GM19238 (cell line): ENCODE data around the gene NXPE3.
"Not testable (repeated sequence)": the region's sequence is repeated elsewhere in the genome, so short reads cannot be mapped to it uniquely, and the experiment has no call there.

Experiments used
- DNase-seq: peaks from one replicate; pipeline ENCODE4 v3.0.0; 2011; ENCODE audit warnings: low spot score; ENCODE audit not compliant: insufficient read length

The NXPE3 gene

DNA sequence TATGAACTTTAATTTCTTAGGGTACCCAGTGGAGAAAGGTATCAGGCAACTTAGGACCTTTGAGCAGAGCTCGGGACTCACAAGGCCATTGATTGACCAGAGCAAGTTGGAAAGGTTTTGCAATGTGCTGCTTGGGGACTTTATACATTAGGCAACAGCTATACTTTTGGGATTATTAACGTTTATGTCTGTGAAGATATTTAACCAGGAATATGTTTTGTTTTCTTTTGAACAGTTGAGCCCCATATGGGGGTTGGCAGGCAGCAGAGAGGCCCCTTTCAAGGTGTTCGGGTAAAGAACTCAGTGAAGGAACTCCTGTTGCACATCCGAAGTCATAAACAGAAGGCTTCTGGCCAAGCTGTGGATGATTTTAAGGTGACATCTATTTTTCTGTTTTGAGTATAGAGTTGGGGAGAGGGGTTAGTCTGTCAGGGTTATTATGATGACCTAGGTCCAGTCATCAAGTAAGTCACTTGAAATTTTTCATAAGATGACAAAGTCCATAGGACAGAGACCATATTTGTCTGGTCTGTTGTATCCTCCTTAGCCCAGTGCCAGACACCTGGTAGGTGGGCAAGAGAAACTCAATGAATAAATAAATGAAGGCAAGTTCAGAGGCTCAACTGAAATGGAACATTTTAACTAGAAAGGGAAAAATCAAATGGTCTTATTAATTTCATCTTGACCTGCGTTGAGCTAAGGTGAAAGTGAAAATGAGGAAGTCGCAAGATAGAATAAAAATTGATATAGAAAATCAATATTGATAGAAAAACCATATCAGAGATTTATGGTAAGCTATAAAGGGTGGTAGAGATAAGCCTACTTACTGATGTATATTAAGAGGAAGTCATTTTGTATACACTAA is 73.1 kb downstream of the NXPE3 start:
- no peak for DNase-seq

DNA sequence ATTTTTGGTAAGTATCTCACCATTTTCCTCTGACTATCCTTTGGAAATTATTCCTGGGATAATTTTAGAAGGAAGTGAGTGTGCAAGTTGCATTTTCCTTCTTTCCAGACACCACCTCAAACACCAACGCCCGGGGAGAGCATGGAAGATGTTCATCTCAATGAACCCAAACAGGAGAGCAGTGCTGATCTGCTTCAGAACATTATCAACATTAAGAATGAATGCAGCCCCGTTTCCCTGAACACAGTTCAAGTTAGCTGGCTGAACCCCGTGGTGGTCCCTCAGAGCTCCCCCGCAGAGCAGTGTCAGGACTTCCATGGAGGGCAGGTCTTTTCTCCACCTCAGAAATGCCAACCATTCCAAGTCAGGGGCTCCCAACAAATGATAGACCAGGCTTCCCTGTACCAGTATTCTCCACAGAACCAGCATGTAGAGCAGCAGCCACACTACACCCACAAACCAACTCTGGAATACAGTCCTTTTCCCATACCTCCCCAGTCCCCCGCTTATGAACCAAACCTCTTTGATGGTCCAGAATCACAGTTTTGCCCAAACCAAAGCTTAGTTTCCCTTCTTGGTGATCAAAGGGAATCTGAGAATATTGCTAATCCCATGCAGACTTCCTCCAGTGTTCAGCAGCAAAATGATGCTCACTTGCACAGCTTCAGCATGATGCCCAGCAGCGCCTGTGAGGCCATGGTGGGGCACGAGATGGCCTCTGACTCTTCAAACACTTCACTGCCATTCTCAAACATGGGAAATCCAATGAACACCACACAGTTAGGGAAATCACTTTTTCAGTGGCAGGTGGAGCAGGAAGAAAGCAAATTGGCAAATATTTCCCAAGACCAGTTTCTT is 74.2 kb downstream of the NXPE3 start:
- no peak for DNase-seq

DNA sequence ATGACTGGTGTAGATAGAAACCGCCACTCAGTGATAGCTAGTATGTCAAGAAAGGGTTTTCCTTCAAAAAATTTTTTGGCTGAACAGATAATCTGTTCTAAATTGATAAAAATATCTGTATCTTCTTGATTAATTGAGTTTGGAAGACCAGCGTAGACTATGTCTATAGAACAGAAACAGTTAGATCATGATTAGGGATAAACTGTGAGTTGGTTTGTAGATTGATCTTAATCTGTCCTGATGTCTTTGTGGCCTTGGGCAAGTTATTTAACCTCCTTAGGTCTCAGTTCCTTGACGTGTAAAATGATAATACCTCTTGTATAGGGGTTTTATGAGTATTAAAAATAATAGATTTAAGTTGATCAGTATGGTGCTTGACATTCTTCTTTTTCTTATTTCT is 75.0 kb downstream of the NXPE3 start:
- DNase-seq: no peak

DNA sequence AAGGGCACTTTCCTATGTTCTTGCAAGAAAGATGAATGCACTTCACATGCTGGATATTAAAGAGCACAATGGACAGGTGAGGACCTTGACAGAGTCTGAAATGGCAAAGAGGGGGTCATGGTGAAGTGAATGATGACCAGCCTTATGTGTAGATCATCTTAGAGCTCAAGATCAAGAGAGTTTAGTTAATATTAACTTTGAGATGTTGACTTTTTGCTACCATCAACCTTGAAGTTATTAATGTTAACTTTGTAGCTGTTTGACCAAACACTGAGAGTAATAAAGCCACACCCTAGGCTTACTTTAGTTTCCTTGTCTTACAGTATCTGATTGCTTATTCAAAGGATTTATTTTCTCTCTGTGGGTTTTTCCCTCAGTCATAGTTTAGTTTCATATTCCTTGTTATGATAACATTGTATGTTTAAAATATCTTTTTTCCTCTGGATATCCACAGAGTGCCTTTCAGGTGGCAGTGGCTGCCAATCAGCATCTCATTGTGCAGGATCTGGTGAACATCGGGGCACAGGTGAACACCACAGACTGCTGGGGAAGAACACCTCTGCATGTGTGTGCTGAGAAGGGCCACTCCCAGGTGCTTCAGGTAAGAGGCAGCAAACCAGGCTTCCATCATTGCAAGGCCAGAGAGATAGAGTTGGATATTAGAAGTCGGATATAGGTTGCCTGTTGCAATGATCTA is 75.7 kb downstream of the NXPE3 start:
- no peak for DNase-seq

DNA sequence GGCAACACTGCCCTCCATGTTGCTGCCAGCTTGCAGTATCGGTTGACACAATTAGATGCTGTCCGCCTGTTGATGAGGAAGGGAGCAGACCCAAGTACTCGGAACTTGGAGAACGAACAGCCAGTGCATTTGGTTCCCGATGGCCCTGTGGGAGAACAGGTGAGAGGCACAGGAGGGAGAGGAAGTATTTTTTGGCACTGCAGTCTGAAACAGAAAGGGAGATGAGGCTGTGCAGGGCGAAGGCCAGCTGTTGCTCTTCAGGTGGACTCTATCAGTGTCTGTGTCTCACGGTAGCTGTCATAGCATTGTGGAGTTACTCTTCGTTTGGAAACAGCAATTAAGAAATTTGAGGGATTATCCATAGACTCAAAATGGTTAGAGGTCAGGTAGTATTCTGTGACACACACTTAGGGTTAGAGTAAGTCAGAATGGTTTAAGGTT is 78.3 kb downstream of the NXPE3 start:
- DNase-seq: no peak

DNA sequence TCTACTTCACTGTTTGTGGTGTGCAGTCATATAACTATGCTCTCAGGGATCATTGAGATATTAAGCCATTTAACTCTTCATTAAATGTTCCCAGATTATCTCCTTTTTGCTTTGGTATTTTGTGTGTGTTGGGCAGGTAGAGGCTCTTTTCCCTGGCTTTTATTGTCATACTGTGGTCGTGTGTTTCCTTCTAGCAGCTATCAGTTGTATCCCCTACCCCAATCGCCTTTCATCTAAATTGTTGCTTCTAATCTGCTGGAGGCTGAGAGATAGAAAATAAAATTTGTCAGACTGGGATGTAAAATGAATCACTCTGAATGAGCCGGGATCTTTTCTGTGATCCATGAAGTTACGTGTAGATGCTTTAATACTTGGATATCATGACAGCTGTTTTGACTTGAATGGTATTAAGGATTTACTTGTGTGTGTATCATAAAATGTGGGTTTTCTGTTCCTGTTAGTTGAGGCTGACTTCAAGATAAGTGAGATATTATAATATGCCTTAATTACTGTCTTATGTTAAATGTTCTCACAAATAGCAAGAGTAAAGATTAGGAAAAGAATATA is 79.5 kb downstream of the NXPE3 start:
- DNase-seq: no peak

DNA sequence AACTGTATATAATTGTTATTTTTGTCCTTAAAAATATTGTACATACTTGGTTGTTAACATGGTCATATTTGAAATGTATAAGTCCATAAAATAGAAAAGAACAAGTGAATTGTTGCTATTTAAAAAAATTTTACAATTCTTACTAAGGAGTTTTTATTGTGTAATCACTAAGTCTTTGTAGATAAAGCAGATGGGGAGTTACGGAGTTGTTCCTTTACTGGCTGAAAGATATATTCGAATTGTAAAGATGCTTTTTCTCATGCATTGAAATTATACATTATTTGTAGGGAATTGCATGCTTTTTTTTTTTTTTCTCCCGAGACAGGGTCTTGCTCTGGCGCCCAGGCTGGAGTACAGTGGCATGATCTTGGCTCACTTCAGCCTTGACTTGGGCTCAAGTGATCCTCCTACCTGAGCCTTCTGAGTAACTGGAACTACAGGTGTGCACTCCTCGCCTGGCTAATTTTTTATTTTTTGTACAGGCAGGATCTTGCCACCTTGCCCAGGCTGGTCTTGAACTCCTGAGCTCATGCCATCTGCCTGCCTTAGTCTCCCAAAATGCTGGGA is 81.0 kb downstream of the NXPE3 start:
- DNase-seq: no peak

DNA sequence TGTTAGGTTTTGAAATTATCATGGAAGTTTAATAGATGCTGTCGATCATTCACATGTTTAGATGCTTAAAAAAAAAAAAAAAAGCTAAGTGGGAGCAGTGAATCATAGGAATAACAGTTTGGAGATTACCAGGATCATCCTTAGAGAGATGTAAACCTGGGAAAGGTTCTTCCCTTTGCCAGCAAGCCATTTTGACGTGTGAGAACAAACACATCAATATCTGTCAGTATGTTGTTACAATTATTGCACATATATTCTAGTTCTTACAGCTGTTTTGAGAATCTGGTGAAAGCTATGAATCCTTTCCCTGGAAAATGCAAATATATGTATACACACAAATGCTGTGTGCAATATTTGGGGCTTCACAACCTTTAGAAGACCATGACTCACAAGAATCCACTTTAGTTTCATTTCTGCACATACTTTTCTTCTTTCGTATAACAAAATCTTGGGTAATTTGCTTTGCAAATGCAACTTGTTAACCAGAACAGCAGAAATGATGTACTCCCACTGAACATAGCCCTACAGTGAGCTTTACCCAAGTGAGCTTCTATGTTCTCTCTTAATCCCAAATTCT is 82.3 kb downstream of the NXPE3 start:
- no peak for DNase-seq

DNA sequence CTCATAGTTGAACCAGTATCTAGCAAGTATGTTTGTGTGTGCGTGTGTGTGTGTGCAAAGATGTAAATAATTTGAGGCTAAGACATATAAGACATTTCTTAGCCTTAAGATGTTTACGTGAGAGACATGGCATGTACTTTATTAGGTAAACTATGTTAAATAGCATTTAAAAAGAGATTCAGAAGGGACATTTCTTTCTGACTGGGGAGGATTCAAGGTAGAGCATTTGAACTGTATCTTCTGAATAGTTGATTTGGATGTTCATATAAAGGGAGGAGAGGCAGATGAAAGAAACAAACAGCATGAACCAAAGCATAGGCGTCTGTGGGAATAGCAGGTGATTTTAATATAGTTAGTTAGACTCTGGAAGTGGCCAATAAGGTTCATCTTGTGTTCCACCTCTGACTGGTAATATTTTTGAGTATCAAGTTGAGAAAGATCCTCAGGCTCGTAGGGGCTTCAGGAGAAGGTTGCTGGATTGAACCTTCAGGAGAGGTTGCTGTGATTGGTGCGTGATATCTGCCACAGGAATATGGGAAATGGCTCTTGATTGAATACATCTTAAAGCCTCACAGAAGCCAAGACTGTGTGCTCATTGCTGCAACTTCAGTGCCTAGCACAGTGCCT is 82.9 kb downstream of the NXPE3 start:
- DNase-seq: no peak

DNA sequence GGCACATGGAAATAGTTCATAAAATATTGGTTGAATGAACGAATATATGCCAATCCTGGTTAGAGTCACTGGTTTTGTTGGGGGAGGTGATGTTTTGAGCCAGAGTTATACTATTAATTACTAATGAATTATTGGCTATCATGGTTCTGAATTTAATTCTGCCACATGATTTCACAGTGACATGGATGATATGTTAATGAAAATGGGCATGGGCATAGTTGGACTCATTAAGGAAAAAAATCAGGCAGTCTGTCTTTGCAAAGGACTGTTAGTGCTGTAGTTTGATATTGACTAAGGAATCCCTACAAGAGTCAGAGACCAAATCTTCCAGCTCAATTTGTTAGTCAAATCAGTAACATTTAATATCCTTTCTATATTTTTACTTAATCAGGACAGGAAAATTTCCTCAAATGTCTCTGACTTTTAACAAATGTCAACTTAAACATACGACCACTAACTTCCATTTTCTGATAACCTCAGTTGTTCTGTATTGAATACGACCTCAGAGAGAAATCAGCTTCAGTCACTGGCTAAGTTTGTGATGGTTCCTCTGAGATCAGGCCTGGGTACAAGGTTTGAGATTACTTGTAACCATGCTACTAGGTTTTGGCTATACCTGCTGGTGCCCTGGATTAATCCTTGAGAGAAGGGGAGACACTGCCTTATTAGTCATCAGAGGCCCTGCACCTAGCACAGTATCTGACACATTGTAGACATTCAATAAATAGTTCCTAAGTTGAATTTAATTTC is 83.6 kb downstream of the NXPE3 start:
- no peak for DNase-seq

DNA sequence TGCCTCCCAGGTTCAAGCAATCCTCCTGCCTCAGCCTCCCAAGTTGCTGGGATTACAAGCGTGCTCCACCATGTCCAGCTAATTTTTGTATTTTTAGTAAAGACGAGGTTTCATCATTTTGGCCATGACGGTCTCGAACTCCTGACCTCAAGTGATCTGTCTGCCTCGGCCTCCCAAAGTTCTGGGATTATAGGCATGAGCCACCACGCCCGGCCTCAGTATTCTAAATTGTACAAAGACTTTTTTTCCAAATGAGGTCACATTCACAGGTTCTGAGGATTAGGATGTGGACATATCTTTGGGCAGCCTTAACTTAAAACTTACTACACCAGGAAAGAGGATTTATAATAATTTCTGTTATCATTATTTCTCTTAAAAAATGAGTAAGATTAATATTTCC is 85.9 kb downstream of the NXPE3 start:
- DNase-seq: not testable (repeated sequence)

DNA sequence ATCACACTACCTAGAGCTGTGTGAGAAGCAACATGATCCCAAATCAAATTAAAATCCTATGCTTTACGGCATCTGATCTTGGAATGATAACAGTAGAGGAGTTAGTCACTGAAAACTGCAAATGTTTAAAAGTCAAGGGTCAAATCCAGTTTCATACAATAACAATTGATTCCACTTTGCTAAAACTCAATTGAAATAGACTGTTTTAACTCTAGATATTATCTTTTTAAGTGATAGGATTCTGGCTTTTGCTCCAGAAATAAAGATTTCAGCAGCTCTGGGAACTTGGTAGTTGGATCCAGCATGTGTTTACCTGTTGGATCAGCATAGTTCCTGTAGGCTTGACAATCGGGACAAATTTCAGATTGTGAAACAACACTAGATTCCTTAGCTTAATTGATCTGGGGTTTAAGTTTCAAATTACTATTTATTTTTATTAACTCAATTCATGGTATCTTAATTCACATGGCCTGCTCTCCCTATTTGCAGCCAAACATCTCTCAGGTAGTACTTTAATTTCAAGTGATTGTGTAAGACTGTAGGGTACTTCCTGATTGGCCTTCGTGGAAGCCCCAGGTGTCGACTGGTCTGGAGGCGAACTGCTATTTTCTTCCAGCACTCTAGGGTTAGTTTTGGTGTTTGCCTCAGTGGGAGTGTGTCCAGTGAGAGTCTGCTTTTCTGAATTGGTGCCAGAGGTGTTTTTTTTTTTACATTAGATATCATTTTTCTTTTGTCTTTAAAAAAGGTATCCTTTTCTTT is 86.9 kb downstream of the NXPE3 start:
- no peak for DNase-seq

DNA sequence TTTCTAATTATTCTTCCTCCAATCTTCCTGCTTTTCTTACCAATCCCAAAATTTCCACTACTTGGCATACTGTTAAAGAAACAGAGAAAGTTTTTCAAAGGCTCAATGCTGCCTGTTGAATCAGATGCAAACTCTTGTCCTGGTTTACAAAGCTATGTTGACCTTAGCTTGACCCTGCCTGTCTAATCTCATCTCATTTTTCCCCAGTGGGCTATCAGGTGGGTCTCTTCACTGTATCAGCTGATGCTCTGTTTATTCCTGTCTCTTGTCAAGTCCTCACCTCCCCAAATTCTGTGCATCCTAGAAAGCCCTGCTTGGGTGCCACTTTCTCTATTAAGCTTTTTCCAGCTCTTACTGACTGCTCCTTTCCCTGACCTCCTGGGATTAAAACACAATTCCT is 88.5 kb downstream of the NXPE3 start:
- DNase-seq: no peak

DNA sequence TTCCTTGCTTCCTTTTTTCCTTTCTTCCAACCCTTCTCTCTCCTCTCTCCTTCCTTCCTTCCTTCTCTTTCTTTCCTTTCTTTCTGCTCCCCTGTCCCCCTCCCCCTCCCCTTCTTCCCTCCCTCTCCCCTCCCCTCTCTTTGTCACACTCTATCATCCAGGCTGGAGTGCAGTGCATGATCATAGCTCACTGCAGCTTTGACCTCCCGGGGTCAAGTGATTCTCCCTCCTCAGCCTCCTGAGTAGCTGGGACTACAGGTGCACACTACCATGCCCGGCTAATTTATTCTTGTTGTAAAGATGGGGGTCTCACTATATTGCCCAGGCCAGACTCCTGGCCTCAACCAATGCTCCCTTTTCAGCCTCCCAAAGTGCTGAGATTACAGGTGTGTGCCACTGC is 89.0 kb downstream of the NXPE3 start:
- DNase-seq: no peak

DNA sequence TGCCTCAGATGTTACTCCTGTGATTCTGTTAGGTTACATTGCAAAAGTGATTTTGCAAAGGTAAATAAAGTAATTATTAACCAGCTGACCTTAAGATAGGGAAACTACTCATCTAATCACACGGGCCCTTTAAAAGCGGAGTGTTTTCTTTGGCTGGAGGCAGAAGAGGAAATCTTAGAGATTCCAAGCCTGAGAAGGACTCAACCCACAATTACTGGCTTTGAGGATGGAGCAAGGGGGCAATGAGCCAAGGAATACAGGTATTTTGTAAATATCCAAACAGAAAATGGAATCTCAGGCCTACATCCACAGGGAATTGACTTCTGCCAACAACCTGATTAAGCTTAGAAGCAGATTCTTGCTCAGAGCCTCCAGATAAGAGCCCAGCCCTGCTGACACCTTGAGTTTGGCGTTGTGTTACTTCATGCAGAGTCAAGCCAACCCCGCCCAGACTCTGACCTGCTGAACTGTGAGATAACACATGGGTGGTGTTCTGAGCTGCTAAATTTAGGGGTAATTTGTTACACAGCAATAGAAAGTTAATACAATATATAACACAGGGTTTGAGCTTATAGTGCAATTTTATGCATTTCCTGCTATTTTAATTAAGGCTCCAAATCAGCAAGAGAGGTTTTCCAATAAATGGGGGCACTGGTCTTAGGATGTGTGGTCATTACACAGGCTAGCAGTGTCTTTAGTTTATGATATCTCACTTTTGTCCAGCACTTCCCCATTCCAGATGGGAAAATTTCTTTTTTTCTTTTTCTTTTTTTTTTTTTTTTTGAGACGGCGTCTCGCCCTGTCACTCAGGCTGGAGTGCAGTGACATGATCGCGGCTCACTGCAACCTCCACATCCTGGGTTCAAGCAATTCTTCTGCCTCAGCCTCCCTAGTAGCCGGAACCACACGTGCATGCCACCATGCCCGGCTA is 89.8 kb downstream of the NXPE3 start:
- DNase-seq: no peak

DNA sequence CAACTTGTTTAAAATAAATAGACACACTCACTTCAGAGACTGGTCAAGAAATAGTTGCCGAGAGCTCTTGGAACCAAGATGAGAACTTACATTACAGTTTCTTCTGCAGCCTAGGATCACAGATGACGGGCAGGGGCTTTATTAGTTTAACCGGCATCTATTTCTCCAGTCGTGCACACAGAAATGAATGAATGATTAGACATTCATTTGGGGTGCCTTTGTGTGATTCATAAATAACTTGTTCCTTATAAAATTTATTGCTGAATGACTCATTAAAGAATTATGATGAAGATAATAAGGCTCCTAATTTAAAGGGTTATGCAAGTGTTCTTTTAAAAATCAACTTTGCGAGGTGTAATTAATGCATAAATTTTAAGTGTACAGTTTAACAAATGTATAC is 91.1 kb downstream of the NXPE3 start:
- no peak for DNase-seq

DNA sequence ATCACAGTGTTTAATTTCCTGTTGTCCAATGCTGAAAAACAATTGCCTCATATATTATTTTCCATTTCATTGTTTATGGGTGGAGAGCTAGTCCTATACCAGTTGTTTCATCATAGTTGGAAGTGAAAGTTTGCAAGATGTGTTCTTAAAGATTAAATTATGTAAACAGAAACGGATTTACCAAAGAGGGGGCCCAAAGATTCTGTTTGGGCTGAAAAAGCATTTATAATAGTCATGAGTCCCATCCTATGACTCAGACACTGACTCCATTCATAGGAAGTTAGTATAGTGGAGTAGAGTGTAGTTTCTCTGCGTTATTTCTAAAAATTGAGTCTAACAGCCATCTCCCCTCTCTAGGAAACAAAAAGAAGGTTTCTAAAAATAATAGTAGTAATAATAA is 94.6 kb downstream of the NXPE3 start:
- DNase-seq: no peak

DNA sequence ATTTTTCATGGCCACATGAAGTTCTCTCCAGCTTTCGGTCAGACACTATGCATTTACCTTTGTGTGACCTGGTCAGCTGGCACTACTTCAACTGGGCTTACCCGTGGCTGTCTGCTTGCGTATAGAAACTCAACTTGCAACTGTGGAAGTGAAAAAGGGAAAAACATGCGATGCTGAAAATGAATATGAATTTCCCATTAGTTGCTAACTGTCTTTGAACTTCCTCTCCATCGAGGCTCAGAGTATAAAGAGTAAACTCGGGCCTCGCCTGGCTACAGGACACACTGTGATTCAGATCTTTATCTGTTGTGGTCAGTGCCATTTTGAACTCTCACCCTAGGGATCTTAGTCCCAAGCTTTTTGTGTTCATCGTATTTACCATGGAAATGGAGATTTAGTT is 97.1 kb downstream of the NXPE3 start:
- no peak for DNase-seq
